Activated CD8-positive, alpha-beta T cell treated with anti-CD3 and anti-CD28 coated beads, Interleukin-2, amount 10 ng/mL, durations not matched to agents 7 days and 5 days (primary cell): ENCODE data around the gene PTCH2. TPM values are rescaled to one million over a fixed set of nuclear protein-coding genes. Genes with fewer than 3 reads are reported as not detected.

ENCODE experiments used
- ATAC-seq: fragments of 150-1000 bp; cut with Tn5 transposase; one replicate; pipeline ENCODE4 v1.10.0; 2021; ENCODE audit warnings: moderate library complexity
- CTCF ChIA-PET: fragments of 350-600 bp; sonication (Branson Sonifier 250); formaldehyde crosslinking; loops from one replicate; lab custom pipeline; 2021; ENCODE audit warnings: antibody characterized with exemption; lab: Charles Lee
- POLR2A ChIA-PET: fragments of 350-600 bp; sonication (Branson Sonifier 250); formaldehyde crosslinking; loops from one replicate; lab custom pipeline; 2021; ENCODE audit warnings: antibody characterized with exemption; lab: Charles Lee
- DNase-seq: peaks from one replicate; pipeline ENCODE4 v3.0.0-alpha.2; 2020
- H3K27ac Mint-ChIP-seq: one replicate; pipeline ENCODE4 v1.8.0; 2021; ENCODE audit warnings: mild to moderate bottlenecking, mixed read lengths
- H3K27me3 Mint-ChIP-seq: one replicate; pipeline ENCODE4 v1.8.0; 2021; ENCODE audit warnings: low read depth, mixed read lengths
- H3K36me3 Mint-ChIP-seq: one replicate; pipeline ENCODE4 v1.8.0; 2021; ENCODE audit warnings: low read depth, mixed read lengths
- H3K4me1 Mint-ChIP-seq: one replicate; pipeline ENCODE4 v1.8.0; 2021; ENCODE audit warnings: low read depth, mixed read lengths
- H3K4me3 Mint-ChIP-seq: one replicate; pipeline ENCODE4 v1.8.0; 2021; ENCODE audit warnings: mild to moderate bottlenecking, mixed read lengths
- H3K9me3 Mint-ChIP-seq: one replicate; pipeline ENCODE4 v1.8.0; 2022; ENCODE audit warnings: mixed read lengths; ENCODE audit not compliant: insufficient read depth
- total RNA-seq, 2 experiments: library from RNA; stranded (reverse); gene quantifications; one replicate each; pipeline ENCODE4 v1.2.3, GENCODE V29; 2021

Gene PTCH2
- total RNA-seq, 2 experiments from 2014 or later = 1.3 to 1.4 TPM

- peaks cover 62% of the 10 kb centered on the region for H3K36me3 Mint-ChIP-seq
- peaks cover 38% of the 10 kb centered on the region for H3K4me1 Mint-ChIP-seq
- H3K9me3 Mint-ChIP-seq = no peaks in the 10 kb centered on the region
- no peak for DNase-seq
- H3K27me3 Mint-ChIP-seq = no peaks in the 10 kb centered on the region
- CTCF ChIA-PET = interaction anchor here (1.3 to 1.8 kb wide), 6 partner anchors 9 to 48 kb away, joined by 4 to 11 read pairs (median 6); partner anchors contain the start of genes BEST4, PLK3 and RNU5D-1
- POLR2A ChIA-PET = interaction anchor here (0.7 to 5.9 kb wide), 19 partner anchors 8 to 745 kb away, joined by 3 to 113 read pairs (median 16); partner anchors contain the start of genes BEST4, BTBD19, DYNLT4 and HECTD3
- no peak for ATAC-seq
- H3K4me3 Mint-ChIP-seq = peak overlapping the region; percentile 86
- H3K27ac Mint-ChIP-seq = peak overlapping the region; percentile 97
These were observed 66.4 kb downstream of the PTCH2 start for GRCh38 chr1:44776730-44777068.

DNA sequence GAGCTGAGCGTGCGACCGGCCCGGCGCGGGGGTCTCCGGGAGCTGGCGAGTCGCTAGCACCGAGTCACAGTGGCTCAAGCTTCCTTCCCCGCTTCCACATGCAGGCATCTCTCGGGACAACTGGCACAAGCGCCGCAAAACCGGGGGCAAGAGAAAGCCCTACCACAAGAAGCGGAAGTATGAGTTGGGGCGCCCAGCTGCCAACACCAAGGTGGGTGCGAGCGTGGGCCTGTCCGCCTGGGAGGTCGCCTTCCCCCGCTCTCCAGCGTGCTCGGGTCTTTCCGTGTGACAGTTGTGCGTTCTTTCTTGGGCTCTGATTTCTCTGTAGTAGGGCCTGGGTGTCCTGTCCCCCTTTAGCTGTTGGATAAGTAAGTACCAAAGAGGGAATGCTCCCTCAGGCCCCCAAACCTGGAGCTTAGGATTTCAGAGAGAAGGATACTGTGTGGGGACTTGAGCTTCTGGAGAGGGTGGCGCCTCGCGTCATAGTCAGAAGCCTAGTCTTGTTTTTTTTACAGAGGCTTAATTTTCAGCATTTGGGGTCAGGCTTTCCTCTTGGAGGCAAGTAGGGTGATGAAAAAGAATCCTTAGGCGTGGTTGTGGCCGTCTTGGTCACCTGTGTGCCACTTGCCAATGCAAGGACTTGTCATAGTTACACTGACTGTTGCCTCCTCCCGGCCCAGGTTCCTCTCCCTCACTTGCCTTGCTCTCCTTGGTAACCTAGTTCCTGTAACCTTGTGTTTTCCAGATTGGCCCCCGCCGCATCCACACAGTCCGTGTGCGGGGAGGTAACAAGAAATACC lies 66.9 kb downstream of the PTCH2 start:
- H3K27me3 Mint-ChIP-seq = no peaks in the 10 kb centered on the region
- ATAC-seq = peak; percentile 28
- CTCF ChIA-PET = interaction anchor here (0.6 to 1.9 kb wide), 13 partner anchors 8 to 238 kb away, joined by 3 to 11 read pairs (median 5); partner anchors contain the start of genes BEST4, KIF2C, PLK3 and RNU5D-1
- peak overlapping the region; percentile 86 for H3K4me3 Mint-ChIP-seq
- POLR2A ChIA-PET = interaction anchor here (0.6 to 5.9 kb wide), 25 partner anchors 8 to 746 kb away, joined by 3 to 113 read pairs (median 14); partner anchors contain the start of genes BEST4, BTBD19, DYNLT4 and EIF2B3
- peak; percentile 54 for DNase-seq
- peak overlapping the region; percentile 97 for H3K27ac Mint-ChIP-seq
- peaks cover 34% of the 10 kb centered on the region for H3K4me1 Mint-ChIP-seq
- H3K9me3 Mint-ChIP-seq = no peaks in the 10 kb centered on the region
- H3K36me3 Mint-ChIP-seq = peaks cover 56% of the 10 kb centered on the region

- POLR2A ChIA-PET = interaction anchor here (0.6 to 5.9 kb wide), 28 partner anchors 9 to 809 kb away, joined by 3 to 113 read pairs (median 11); partner anchors contain the start of genes BEST4, BTBD19, DYNLT4 and EIF2B3
- peaks cover 48% of the 10 kb centered on the region for H3K36me3 Mint-ChIP-seq
These were observed 67.7 kb downstream of the PTCH2 start, which contains the start of gene RPS8 for GRCh38 chr1:44775078-44775929. RPS8 (plus strand) TSS chr1:44775540; CDS start chr1:44775597, 57 bp downstream.

More at GRCh38 chr1:44775078-44775929, 67.7 kb downstream of the PTCH2 start, which contains the start of gene RPS8:
- CTCF ChIA-PET = interaction anchor here (0.6 to 1.9 kb wide), 16 partner anchors 9 to 239 kb away, joined by 3 to 11 read pairs (median 4); partner anchors contain the start of genes BEST4, KIF2C, PLK3 and RNU5D-1
- H3K4me1 Mint-ChIP-seq = peaks cover 33% of the 10 kb centered on the region
- peak within 1 kb of the TSS; percentile 97 for H3K27ac Mint-ChIP-seq
- ATAC-seq = peak; percentile 80
- H3K9me3 Mint-ChIP-seq = no peaks in the 10 kb centered on the region
- DNase-seq = peak; percentile 95
- H3K4me3 Mint-ChIP-seq = peak within 1 kb of the TSS; percentile 86
- H3K27me3 Mint-ChIP-seq = no peaks in the 10 kb centered on the region

Other genes with a start within 250 kb of the PTCH2 start
- gene TMEM53, start 168.8 kb downstream of the PTCH2 start, total RNA-seq = 1 to 10 TPM; 4.0 to 4.6 TPM
- 10 to 100 TPM; 80.0 to 88.4 TPM for gene ARMH1, start 168.5 kb downstream of the PTCH2 start, total RNA-seq
- not detected for gene RNU5D-1, start 112.1 kb downstream of the PTCH2 start, total RNA-seq
- gene KIF2C, start 103.4 kb downstream of the PTCH2 start, total RNA-seq = 100 to 1,000 TPM; 125 to 126 TPM
- 1,000 to 10,000 TPM; 1,750 to 1,777 TPM for gene RPS8, start 67.7 kb downstream of the PTCH2 start, total RNA-seq
- under 1 TPM; 0.26 to 0.42 TPM for gene BEST4, start 55.1 kb downstream of the PTCH2 start, total RNA-seq
- gene PLK3, start 42.9 kb downstream of the PTCH2 start, total RNA-seq = 10 to 100 TPM; 64.8 to 68.0 TPM
- gene DYNLT4, start 35.9 kb downstream of the PTCH2 start, total RNA-seq = 1 to 10 TPM; 1.8 to 2.3 TPM
- 1 to 10 TPM; 4.5 to 8.8 TPM for gene BTBD19, start 34.7 kb downstream of the PTCH2 start, total RNA-seq
- 10 to 100 TPM; 24.6 to 28.8 TPM for gene EIF2B3, start 143.3 kb upstream of the PTCH2 start, total RNA-seq
- gene HECTD3, start 168.1 kb upstream of the PTCH2 start, total RNA-seq = 10 to 100 TPM; 33.5 to 38.6 TPM
- 10 to 100 TPM; 74.7 to 76.4 TPM for gene UROD, start 169.0 kb upstream of the PTCH2 start, total RNA-seq